ENCODE data around the gene ITGAV. TPM values are rescaled to one million over a fixed set of nuclear protein-coding genes. Genes with fewer than 3 reads are reported as not detected.

The ITGAV gene
- total RNA-seq, 4 donors from 2014 or later, result 28.9 to 67.0 (median 52.1) TPM

- DNase-seq, result no peak
- Histone ChIP-seq H3K27ac (no peak overlapping the region), H3K9me3 (peaks cover 0 to 9% of the 10 kb centered on the region in 2 donors), H3K36me3 (no peaks in the 10 kb centered on the region), H3K4me3 (no peak overlapping the region), H3K4me1 (peaks cover 0 to 6% (median 5%) of the 10 kb centered on the region in 4 donors), H3K27me3 (peaks cover 5% of the 10 kb centered on the region)
- in situ Hi-C loops (cut with MboI; ENCODE audit: low pct_ligation_motif_present in 1 of 4, low pct_unique_long_range_greater_than_20kb in 1 of 4, low sequenced_read_pairs in 3 of 4) (no loop called here), intact Hi-C loops (cut with DNase I; ENCODE audit: low total_unique reads) (no loop called here)
- no peak for TF ChIP-seq CTCF (IDR thresholded peaks at IDR 0.05)
- no peak for TF ChIP-seq EP300 (IDR thresholded peaks at IDR 0.05; ENCODE audit: low read depth)
- no peak for TF ChIP-seq POLR2A (IDR thresholded peaks at IDR 0.05)
- no peak for TF ChIP-seq POLR2AphosphoS5 (IDR thresholded peaks at IDR 0.05)
- WGBS, 2 donors (ENCODE audit: low coverage in 1 of 2), result 88 to 90% methylated on average over 3 of the region's 3 CpGs
Measured at GRCh38 chr2:186688813-186689212, 99.0 kb downstream of the ITGAV start.

GRCh38 chr2:186690786-186691185 is 100.9 kb downstream of the ITGAV start:
- Histone ChIP-seq H3K27ac (no peak overlapping the region), H3K4me3 (no peak overlapping the region), H3K9me3 (peaks cover 0 to 9% of the 10 kb centered on the region in 2 donors), H3K36me3 (no peaks in the 10 kb centered on the region), H3K4me1 (peaks cover 0 to 9% (median 7%) of the 10 kb centered on the region in 4 donors), H3K27me3 (peaks cover 21% of the 10 kb centered on the region)
- no peak for TF ChIP-seq EP300 (IDR thresholded peaks at IDR 0.05; ENCODE audit: low read depth)
- no peak for TF ChIP-seq POLR2AphosphoS5 (IDR thresholded peaks at IDR 0.05)
- TF ChIP-seq CTCF (IDR thresholded peaks at IDR 0.05), result no peak
- TF ChIP-seq POLR2A (IDR thresholded peaks at IDR 0.05), result no peak
- 91 to 96% methylated on average over 2 of the region's 2 CpGs for WGBS, 2 donors (ENCODE audit: low coverage in 1 of 2)
- in situ Hi-C loops (cut with MboI; ENCODE audit: low pct_ligation_motif_present in 1 of 4, low pct_unique_long_range_greater_than_20kb in 1 of 4, low sequenced_read_pairs in 3 of 4) (no loop called here), intact Hi-C loops (cut with DNase I; ENCODE audit: low total_unique reads) (no loop called here)
- DNase-seq, result no peak

- no peak for TF ChIP-seq CTCF (IDR thresholded peaks at IDR 0.05)
- TF ChIP-seq EP300 (IDR thresholded peaks at IDR 0.05; ENCODE audit: low read depth), result no peak
- TF ChIP-seq POLR2AphosphoS5 (IDR thresholded peaks at IDR 0.05), result no peak
- no peak for TF ChIP-seq POLR2A (IDR thresholded peaks at IDR 0.05)
- in situ Hi-C loops (cut with MboI; ENCODE audit: low pct_ligation_motif_present in 1 of 4, low pct_unique_long_range_greater_than_20kb in 1 of 4, low sequenced_read_pairs in 3 of 4), result no loop called here
- intact Hi-C loops (cut with DNase I; ENCODE audit: low total_unique reads), result no loop called here
Measured at GRCh38 chr2:186691231-186691630, 101.4 kb downstream of the ITGAV start.

GRCh38 chr2:186691900-186692299 is 102.0 kb downstream of the ITGAV start:
- Histone ChIP-seq H3K27me3 (peaks cover 26% of the 10 kb centered on the region), H3K36me3 (no peaks in the 10 kb centered on the region), H3K4me3 (no peak overlapping the region), H3K4me1 (peaks cover 0 to 9% (median 7%) of the 10 kb centered on the region in 4 donors), H3K27ac (no peak overlapping the region), H3K9me3 (peaks cover 0 to 9% of the 10 kb centered on the region in 2 donors)
- intact Hi-C loops (cut with DNase I; ENCODE audit: low total_unique reads), result no loop called here
- DNase-seq, result no peak
- in situ Hi-C loops (cut with MboI; ENCODE audit: low pct_ligation_motif_present in 1 of 4, low pct_unique_long_range_greater_than_20kb in 1 of 4, low sequenced_read_pairs in 3 of 4), result no loop called here
- TF ChIP-seq POLR2A (IDR thresholded peaks at IDR 0.05) (no peak), CTCF (IDR thresholded peaks at IDR 0.05) (no peak), POLR2AphosphoS5 (IDR thresholded peaks at IDR 0.05) (no peak), EP300 (IDR thresholded peaks at IDR 0.05; ENCODE audit: low read depth) (no peak)
- WGBS, 2 donors (ENCODE audit: low coverage in 1 of 2), result 94 to 98% methylated on average over 5 of the region's 5 CpGs

More at GRCh38 chr2:186691231-186691630, 101.4 kb downstream of the ITGAV start:
- peaks cover 0 to 9% of the 10 kb centered on the region in 2 donors for H3K9me3 ChIP-seq
- no peak for DNase-seq
- H3K27ac ChIP-seq, result no peak overlapping the region
- peaks cover 26% of the 10 kb centered on the region for H3K27me3 ChIP-seq
- H3K4me3 ChIP-seq, result no peak overlapping the region
- peaks cover 0 to 9% (median 7%) of the 10 kb centered on the region in 4 donors for H3K4me1 ChIP-seq
- no peaks in the 10 kb centered on the region for H3K36me3 ChIP-seq
